KG1 (cell line): ENCODE results near the gene BSPRY.
"Not testable (repeated sequence)": the region's sequence is repeated elsewhere in the genome, so short reads cannot be mapped to it uniquely, and the experiment has no call there.

Experiments
- DNase-seq: peaks from one replicate; lab custom pipeline; 2025; lab: John Stamatoyannopoulos, UW

The BSPRY gene

GRCh38 chr9:113395000-113395861, 45.9 kb downstream of the BSPRY start:
- DNase-seq: no peak

DNA sequence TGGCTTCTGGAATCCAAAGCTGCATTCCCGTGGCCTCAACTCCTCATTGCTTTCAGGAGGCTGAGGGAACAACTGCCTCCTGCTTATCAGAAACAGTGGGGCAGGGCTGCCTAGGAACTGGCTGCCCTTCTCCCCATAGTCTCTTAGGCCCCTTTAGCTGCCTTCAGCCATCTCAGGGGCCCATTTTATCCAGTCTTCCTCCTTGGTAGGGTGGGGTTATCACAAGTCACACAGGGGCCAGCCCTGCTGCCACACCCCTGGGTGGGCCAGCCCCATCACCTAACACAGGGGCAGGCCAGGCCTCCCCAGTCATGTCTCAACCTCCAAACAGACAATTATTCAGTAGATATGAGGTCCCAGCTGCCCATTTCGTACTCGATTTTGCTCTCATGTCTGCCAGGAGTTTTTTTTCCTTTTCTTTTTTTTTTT, 47.9 kb downstream of the BSPRY start:
- DNase-seq: no peak

- no peak for DNase-seq
Measured at GRCh38 chr9:113398796-113399195, 49.5 kb downstream of the BSPRY start.

- no peak for DNase-seq
Measured at GRCh38 chr9:113399646-113400200, 50.4 kb downstream of the BSPRY start.

DNA sequence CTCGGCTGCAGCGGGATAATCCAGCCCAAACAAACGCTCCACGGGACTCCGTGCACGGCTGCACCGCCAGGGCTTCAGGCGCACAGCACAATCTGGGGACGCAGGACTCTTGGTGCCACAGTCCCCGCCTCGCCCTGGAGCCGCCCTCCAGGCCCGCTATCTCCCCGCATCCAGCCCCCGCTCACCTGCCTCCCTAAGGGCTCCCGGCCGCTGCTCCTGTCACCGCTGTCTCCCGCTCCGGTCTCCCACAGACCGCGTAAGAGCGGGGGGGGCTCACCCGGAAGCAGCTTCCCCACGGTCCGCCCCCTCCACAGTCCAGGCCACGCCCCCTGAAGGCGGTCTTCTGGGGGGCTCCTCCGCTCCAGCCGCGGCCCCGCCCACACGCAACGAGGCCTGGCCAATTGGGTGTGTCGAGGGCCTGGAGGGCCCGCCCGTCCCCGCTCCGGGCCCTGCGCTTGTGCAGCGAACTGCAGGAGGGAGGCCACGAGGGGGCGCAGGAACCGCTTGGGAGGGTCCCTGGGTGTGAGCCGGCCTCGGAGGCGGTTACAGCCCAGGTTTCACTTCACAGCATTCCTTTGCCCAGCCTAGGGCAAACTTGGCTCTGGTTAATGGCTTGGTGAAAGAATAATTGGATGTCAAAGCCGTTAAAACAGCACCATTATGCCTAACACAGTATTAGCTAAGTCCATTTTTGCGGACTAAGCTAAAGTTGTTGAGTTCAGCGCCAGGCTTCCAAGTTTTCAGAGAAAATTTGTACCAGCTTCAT, 51.9 kb downstream of the BSPRY start, which contains the start of gene ALAD:
TSS of gene ALAD (minus strand) at position 258 of the 766 bp plus-strand sequence. CDS start 7,725 bp downstream, outside the sequence.
- DNase-seq: peak; percentile 96

GRCh38 chr9:113403646-113404045, 54.3 kb downstream of the BSPRY start:
- DNase-seq: no peak

GRCh38 chr9:113406353-113406752, 57.0 kb downstream of the BSPRY start:
- not testable (repeated sequence) for DNase-seq

GRCh38 chr9:113406873-113407511, 57.7 kb downstream of the BSPRY start:
- DNase-seq: not testable (repeated sequence)

DNA sequence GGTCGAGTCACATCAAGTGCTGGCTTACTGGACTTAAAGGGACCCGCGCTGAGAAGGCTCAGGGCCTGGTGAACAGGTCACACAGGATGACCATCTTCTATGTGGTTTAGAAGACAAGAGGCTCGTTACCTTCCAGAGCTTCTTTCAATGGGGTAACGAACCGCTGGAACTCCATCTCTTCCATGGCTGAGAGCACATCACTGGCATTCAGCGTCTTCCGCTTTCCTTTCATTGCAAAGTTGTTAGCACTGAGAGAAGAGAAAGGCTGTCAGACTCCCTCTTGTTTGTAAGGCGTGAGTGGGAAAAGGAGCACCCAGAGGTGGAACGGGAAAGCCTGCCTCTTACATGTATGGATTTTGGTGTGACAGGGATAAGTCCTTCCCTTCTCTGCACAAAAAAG, 60.1 kb downstream of the BSPRY start:
- DNase-seq: no peak

- no peak for DNase-seq
Measured at GRCh38 chr9:113409883-113410206, 60.5 kb downstream of the BSPRY start.

DNA sequence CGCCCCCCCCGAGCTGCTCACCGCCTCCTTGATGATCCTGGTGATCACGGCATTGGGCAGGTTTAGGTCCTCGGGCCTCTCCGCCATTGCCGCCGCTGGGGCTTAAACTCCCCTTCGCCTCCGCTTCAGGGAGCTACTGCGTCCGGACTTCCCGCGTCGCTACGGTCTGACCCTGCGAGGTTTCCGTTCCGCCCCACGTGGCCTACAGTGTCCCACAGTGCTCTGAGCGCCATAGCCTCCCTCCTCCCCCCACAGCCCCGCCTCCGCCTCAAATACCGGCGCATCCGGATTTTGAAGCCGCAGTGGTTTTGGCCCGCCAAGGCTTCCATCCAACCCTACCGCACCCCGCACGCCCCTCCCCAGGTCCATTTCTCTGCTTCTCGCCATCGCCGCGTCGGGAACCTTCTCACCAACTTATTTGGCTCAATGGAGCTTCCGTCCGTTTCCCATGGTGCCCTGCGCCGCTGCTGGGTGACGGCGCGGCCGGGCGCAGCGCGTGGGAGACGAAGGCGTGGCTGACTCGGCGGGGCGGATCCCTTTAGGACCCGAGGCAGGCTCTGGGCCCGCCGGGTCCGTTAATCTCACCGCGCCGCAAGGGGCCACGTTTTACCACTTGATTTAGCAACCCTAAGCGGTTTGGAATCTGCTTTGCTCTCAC, 61.0 kb downstream of the BSPRY start, which contains the start of the genes C9orf43 and POLE3:
TSS of gene C9orf43 (plus strand) at position 541 of the 658 bp plus-strand sequence. CDS start 2,747 bp downstream, outside the sequence.
TSS of gene POLE3 (minus strand) at position 469 of the 658 bp plus-strand sequence. CDS start at position 87, 382 bp downstream.
- peak; percentile 95 for DNase-seq

DNA sequence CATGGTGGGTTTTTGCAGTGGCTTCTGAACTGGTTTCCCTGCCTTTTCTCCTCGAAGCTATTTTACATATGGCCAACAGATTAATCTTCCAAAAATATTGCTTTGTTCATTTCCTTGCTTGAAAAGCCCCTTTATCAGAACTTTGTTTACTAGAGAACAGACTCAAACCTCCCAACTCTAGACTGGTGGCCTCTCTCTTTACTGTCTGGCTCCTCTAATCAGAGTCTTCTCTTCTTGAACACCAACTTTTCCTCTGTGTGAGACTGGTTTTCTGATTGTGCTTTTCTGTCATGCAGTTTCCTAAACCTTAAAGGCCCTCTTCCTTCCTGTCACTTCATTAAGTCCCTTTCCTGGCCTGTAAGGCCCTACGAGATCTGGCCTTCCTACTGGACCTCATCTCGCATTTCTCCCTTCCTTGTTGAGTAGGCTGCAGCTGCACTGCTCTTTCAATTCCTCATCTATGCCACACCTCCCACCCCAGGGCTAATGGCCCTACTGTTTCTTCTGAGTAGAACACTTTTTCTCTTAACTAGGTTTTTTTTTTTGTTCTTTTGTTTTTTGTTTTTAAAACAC, 66.9 kb downstream of the BSPRY start:
- no peak for DNase-seq

DNA sequence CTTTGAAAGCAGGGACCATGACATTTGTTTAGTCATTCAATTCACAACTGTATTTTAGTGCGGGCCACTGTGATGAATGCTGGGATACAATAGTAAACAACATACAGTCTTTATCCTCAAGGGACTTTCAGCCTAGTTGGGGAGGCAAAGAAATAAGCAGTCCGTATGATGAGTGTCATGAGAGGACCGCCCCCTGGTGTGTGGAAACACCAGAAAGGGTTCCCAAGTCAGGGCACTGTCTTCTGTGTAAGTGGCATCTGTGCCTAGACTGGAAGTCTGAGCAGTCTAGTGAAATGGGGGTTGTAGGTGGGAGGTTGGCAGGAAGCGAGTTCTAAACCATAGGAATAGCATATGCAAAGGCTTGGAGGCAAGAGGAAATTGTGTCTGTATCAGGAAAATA, 68.0 kb downstream of the BSPRY start:
- no peak for DNase-seq
